Fibroblast of mammary gland (primary cell): Measurements from ENCODE around the gene PBX1.

Experiments used
- DNase-seq: peaks from one replicate; pipeline ENCODE4 v3.0.0-alpha.2; 2010; ENCODE audit warnings: low read depth
- H3K4me3 ChIP-seq: 2 replicates; pipeline ENCODE4 v1.5.1; 2011; ENCODE audit warnings: low read depth, mild to moderate bottlenecking, low read length, moderate library complexity; ENCODE audit not compliant: control insufficient read depth
- CTCF ChIP-seq: conservative IDR thresholded peaks from 2 replicates; pipeline ENCODE4 v1.5.1; 2011; ENCODE audit warnings: low read depth, low read length, inconsistent platforms; ENCODE audit not compliant: control insufficient read depth, insufficient read depth

Gene PBX1

GRCh38 chr1:164772635-164773034, 213.7 kb downstream of the PBX1 start:
- no peak for TF ChIP-seq CTCF
- H3K4me3 ChIP-seq: no peak overlapping the region
- peak; percentile 97 for DNase-seq

- TF ChIP-seq CTCF: no peak
- H3K4me3 ChIP-seq: no peak overlapping the region
- DNase-seq: no peak
Observed at GRCh38 chr1:164773102-164773501, 214.1 kb downstream of the PBX1 start.

GRCh38 chr1:164774413-164774812, 215.4 kb downstream of the PBX1 start:
- peak; percentile 30 for DNase-seq
- H3K4me3 ChIP-seq: no peak overlapping the region
- TF ChIP-seq CTCF: peak; percentile 14

- no peak overlapping the region for H3K4me3 ChIP-seq
- TF ChIP-seq CTCF: no peak
- DNase-seq: no peak
Observed at GRCh38 chr1:164774819-164775654, 216.1 kb downstream of the PBX1 start.

GRCh38 chr1:164777518-164777917, 218.5 kb downstream of the PBX1 start:
- TF ChIP-seq CTCF: no peak
- H3K4me3 ChIP-seq: no peak overlapping the region
- no peak for DNase-seq

GRCh38 chr1:164779376-164779775, 220.4 kb downstream of the PBX1 start:
- no peak for DNase-seq
- H3K4me3 ChIP-seq: no peak overlapping the region
- peak; percentile 18 for TF ChIP-seq CTCF
